HK-2 (cell line): ENCODE data around the gene SULT1B1.

Source experiments
- DNase-seq: peaks from one replicate; pipeline ENCODE4 v3.0.0-alpha.2; 2018; ENCODE audit not compliant: unreplicated experiment

Gene SULT1B1

DNA sequence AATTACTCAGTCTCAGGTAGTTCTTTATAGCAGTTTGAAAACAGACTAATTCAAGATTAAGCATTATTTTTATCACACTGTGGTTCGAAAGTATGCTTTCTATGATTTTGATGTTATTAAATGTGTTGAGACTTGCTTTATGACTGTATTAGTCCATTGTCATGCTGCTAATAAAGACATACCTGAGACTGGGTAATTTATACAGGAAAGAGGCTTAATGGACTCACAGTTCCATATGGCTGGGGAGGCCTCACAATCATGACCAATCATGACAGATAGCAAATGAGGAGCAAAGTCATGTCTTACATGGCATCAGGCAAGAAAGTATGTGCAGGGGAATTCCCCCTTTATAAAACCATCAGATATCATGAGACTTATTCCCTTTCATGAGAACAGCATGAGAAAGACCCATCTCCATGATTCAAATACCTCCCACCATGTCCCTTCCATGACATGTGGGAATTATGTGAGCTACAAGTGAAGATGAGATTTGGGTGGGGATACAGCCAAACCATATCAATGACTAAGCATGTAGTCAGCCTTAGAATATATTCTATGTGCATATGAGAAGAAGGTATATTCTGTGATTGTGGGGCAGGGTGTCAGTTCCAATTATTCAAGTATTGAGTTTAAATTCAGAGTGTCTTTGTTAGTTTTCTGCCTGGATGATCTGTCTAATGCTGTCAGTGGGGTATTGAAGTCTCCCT lies 62.7 kb downstream of the SULT1B1 start:
- DNase-seq: no peak

DNA sequence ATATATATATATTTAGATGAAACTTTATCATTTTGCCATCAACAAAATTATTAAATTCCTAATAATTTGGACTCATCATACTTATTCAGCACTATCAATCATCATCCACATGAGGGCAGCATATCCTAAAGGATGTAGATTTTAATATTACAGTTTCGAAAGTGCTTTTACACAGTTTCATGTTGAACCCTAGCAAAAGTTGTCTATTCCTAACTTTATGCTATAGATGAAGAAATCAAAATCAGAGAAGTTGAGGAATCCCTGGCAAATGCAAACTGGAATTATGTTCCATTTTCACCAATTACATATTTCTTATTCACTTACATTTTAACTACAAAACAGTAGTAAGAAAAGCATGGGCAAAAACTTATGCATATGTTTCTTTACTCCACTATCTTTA lies 70.8 kb downstream of the SULT1B1 start:
- DNase-seq: no peak

DNA sequence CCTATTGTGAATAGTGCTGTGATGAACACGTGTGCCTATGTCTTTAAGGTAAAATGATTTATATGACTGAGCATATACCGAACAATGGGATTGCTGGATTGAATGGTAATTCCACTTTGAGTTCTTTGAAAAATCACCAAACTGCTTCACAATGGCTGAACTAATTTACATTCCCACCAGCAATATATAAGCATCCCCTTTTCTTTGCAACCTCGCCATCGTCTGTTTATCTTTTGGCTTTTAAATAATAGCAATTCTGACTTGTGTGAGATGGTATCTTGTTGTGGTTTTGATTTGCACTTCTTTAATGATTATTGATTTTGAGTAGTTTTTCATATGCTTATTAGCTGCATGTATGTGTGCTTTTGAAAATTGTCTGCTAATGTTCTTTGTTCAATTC lies 75.6 kb downstream of the SULT1B1 start:
- DNase-seq: no peak
